Osteoblast (primary cell): Measurements from ENCODE around the gene CSH2. TPM values are rescaled to one million over a fixed set of nuclear protein-coding genes. Genes with fewer than 3 reads are reported as not detected.
"Not testable (repeated sequence)": the region's sequence is repeated elsewhere in the genome, so short reads cannot be mapped to it uniquely, and the experiment has no call there.

Source experiments
- DNase-seq: peaks from one replicate; pipeline ENCODE4 v3.0.0; 2011; ENCODE audit warnings: low spot score, mixed read lengths; ENCODE audit not compliant: insufficient read length; ENCODE audit errors: missing footprints
- H2AFZ ChIP-seq: 2 replicates; pipeline ENCODE4 v1.6.0; 2011; ENCODE audit warnings: mild to moderate bottlenecking, low read length
- H3K27ac ChIP-seq: 2 replicates; pipeline ENCODE4 v1.5.1; 2011; ENCODE audit warnings: mild to moderate bottlenecking, low read depth, low read length, moderate library complexity
- H3K27me3 ChIP-seq: 2 replicates; pipeline ENCODE4 v1.6.0; 2012; ENCODE audit warnings: mild to moderate bottlenecking, control low read depth, inconsistent platforms, low read length, moderate library complexity; ENCODE audit not compliant: insufficient read depth
- H3K36me3 ChIP-seq: 2 replicates; pipeline ENCODE4 v1.5.1; 2011; ENCODE audit warnings: mild to moderate bottlenecking, low read length, control low read depth, moderate library complexity; ENCODE audit not compliant: insufficient read depth
- H3K4me1 ChIP-seq: 2 replicates; pipeline ENCODE4 v1.5.1; 2011; ENCODE audit warnings: mild to moderate bottlenecking, low read length, control low read depth, moderate library complexity; ENCODE audit not compliant: insufficient read depth
- H3K4me2 ChIP-seq: 2 replicates; pipeline ENCODE4 v1.6.0; 2011; ENCODE audit warnings: mild to moderate bottlenecking, low read length; ENCODE audit not compliant: insufficient read depth
- H3K4me3 ChIP-seq: fragments of 200-600 bp; sonication (generic); 3 replicates; pipeline ENCODE4 v1.5.1; 2012; ENCODE audit warnings: mild to moderate bottlenecking, low read length, inconsistent platforms; ENCODE audit not compliant: insufficient read depth
- H3K79me2 ChIP-seq: 2 replicates; pipeline ENCODE4 v1.6.0; 2012; ENCODE audit warnings: mild to moderate bottlenecking, low read length, control low read depth, inconsistent platforms; ENCODE audit not compliant: insufficient read depth
- H3K9me3 ChIP-seq: 2 replicates; pipeline ENCODE4 v1.5.1; 2011; ENCODE audit warnings: low read depth, low read length, control low read depth
- H4K20me1 ChIP-seq: 2 replicates; pipeline ENCODE4 v1.6.0; 2012; ENCODE audit warnings: mild to moderate bottlenecking, low read length, control low read depth; ENCODE audit not compliant: insufficient read depth
- CTCF ChIP-seq: IDR thresholded peaks from 2 replicates; pipeline ENCODE4 v1.5.1; 2011; ENCODE audit warnings: mild to moderate bottlenecking, low read depth, low read length, moderate library complexity; ENCODE audit errors: extremely low read depth
- total RNA-seq: library from RNA; depleted of rRNA; stranded (reverse); fragments of >200 nt; gene quantifications from 2 replicates; pipeline ENCODE4 v1.2.3, GENCODE V29; 2012

CSH2 gene
- total RNA-seq, 1 donor: not detected

- no peaks in the 10 kb centered on the region for H3K4me1 ChIP-seq
- no peak overlapping the region for H3K4me3 ChIP-seq
- H3K4me2 ChIP-seq: no peak overlapping the region
- no peaks in the 10 kb centered on the region for H3K9me3 ChIP-seq
- H4K20me1 ChIP-seq: no peaks in the 10 kb centered on the region
- H3K27me3 ChIP-seq: peaks cover 11% of the 10 kb centered on the region
- TF ChIP-seq CTCF: no peak
- H2AFZ ChIP-seq: no peak overlapping the region
- H3K27ac ChIP-seq: no peak overlapping the region
- H3K79me2 ChIP-seq: no peaks in the 10 kb centered on the region
- H3K36me3 ChIP-seq: no peaks in the 10 kb centered on the region
- peak; percentile 72 for DNase-seq
Observed at GRCh38 chr17:63918305-63918704, 44.8 kb upstream of the CSH2 start.

- TF ChIP-seq CTCF: no peak
- Histone ChIP-seq H3K4me3 (no peak overlapping the region), H3K79me2 (no peaks in the 10 kb centered on the region), H3K27me3 (peaks cover 11% of the 10 kb centered on the region), H2AFZ (no peak overlapping the region), H4K20me1 (no peaks in the 10 kb centered on the region), H3K4me2 (no peak overlapping the region), H3K27ac (no peak overlapping the region), H3K36me3 (no peaks in the 10 kb centered on the region), H3K4me1 (no peaks in the 10 kb centered on the region), H3K9me3 (no peaks in the 10 kb centered on the region)
- DNase-seq: no peak
Observed at GRCh38 chr17:63917646-63918045, 44.2 kb upstream of the CSH2 start.

- H3K79me2 ChIP-seq, H3K4me3 ChIP-seq, H3K27ac ChIP-seq, H2AFZ ChIP-seq, H4K20me1 ChIP-seq, H3K36me3 ChIP-seq, H3K4me2 ChIP-seq, H3K4me1 ChIP-seq, H3K9me3 ChIP-seq, DNase-seq: not testable (repeated sequence)
- peaks cover 11% of the 10 kb centered on the region for H3K27me3 ChIP-seq
Observed at GRCh38 chr17:63917206-63917605, 43.7 kb upstream of the CSH2 start.

- no peak for TF ChIP-seq CTCF
- no peak for DNase-seq
- H3K4me2 ChIP-seq: no peak overlapping the region
Observed at GRCh38 chr17:63916566-63917185, 43.2 kb upstream of the CSH2 start.

GRCh38 chr17:63915753-63916152, 42.3 kb upstream of the CSH2 start:
- H3K36me3 ChIP-seq, H3K4me1 ChIP-seq: not testable (repeated sequence)

More at GRCh38 chr17:63916566-63917185, 43.2 kb upstream of the CSH2 start:
- H3K36me3 ChIP-seq: no peaks in the 10 kb centered on the region
- H3K27me3 ChIP-seq: peaks cover 11% of the 10 kb centered on the region
- H3K79me2 ChIP-seq: no peaks in the 10 kb centered on the region
- no peaks in the 10 kb centered on the region for H3K9me3 ChIP-seq
- H3K4me1 ChIP-seq: no peaks in the 10 kb centered on the region
- H3K27ac ChIP-seq: no peak overlapping the region
- H3K4me3 ChIP-seq: no peak overlapping the region
- no peak overlapping the region for H2AFZ ChIP-seq
- no peaks in the 10 kb centered on the region for H4K20me1 ChIP-seq

More at GRCh38 chr17:63915753-63916152, 42.3 kb upstream of the CSH2 start:
- not testable (repeated sequence) for H3K9me3 ChIP-seq, H3K79me2 ChIP-seq, H2AFZ ChIP-seq, H3K4me3 ChIP-seq, DNase-seq, H3K27ac ChIP-seq, H3K4me2 ChIP-seq, H4K20me1 ChIP-seq
- H3K27me3 ChIP-seq: peaks cover 11% of the 10 kb centered on the region
